OCI-LY3 (cell line): ENCODE data around the gene TMEM233.

Experiments
- H2AFZ ChIP-seq: fragments of 200-600, 300-600 bp; shearing (Covaris generic); 2 replicates; pipeline ENCODE4 v1.6.0; 2014; ENCODE audit warnings: antibody characterized with exemption, low read depth, low read length
- H3K27ac ChIP-seq: fragments of 200-600, 300-600 bp; sonication (generic); 2 replicates; pipeline ENCODE4 v1.5.1; 2014; ENCODE audit warnings: mild to moderate bottlenecking, low read length, moderate library complexity, mixed read lengths
- H3K27me3 ChIP-seq: fragments of 200-600, 300-600 bp; sonication (generic); 2 replicates; pipeline ENCODE4 v1.6.1; 2014; ENCODE audit warnings: low read depth, low read length, mixed read lengths
- H3K36me3 ChIP-seq: fragments of 200-600, 300-600 bp; sonication (generic); replicated peaks from 2 replicates; pipeline ENCODE3; 2014; ENCODE audit warnings: low read depth, low read length, mixed read lengths
- H3K4me1 ChIP-seq: fragments of 300-600, 200-600 bp; sonication (generic); 2 replicates; pipeline ENCODE4 v1.6.1; 2014; ENCODE audit warnings: low read length, mixed read lengths
- H3K4me2 ChIP-seq: fragments of 200-600, 300-600 bp; sonication (generic); 2 replicates; pipeline ENCODE4 v1.6.1; 2014; ENCODE audit warnings: low read length, mixed read lengths
- H3K4me3 ChIP-seq: fragments of 300-600, 200-600 bp; sonication (generic); 2 replicates; pipeline ENCODE4 v1.5.1; 2014; ENCODE audit warnings: antibody characterized with exemption, mild to moderate bottlenecking, low read length, moderate library complexity
- H3K79me2 ChIP-seq: fragments of 300-600, 200-600 bp; shearing (Covaris generic); 2 replicates; pipeline ENCODE4 v1.6.1; 2014; ENCODE audit warnings: mild to moderate bottlenecking, low read length, mixed read lengths
- H3K9ac ChIP-seq: fragments of 300-600, 200-600 bp; shearing (Covaris generic); 2 replicates; pipeline ENCODE4 v1.6.0; 2014; ENCODE audit warnings: mild to moderate bottlenecking, low read length, moderate library complexity
- H3K9me3 ChIP-seq: fragments of 200-600, 300-600 bp; shearing (Covaris generic); 2 replicates; pipeline ENCODE4 v1.6.1; 2014; ENCODE audit warnings: low read length, mixed read lengths; ENCODE audit not compliant: insufficient read depth
- H4K20me1 ChIP-seq: fragments of 200-600, 300-600 bp; sonication (generic); 2 replicates; pipeline ENCODE4 v1.6.1; 2016; ENCODE audit warnings: low read length, mixed read lengths; ENCODE audit not compliant: insufficient read depth
- EZH2phosphoT487 ChIP-seq: fragments of 200-600 bp; shearing (Covaris generic); IDR thresholded peaks from 2 replicates; pipeline ENCODE4 v1.6.1; 2018; ENCODE audit warnings: antibody characterized with exemption, mixed run types, low read depth
- TF ChIP-seq, protein P1 (sequence below): fragments of 200-600, 300-600 bp; sonication (generic); IDR thresholded peaks from 2 replicates; pipeline ENCODE4 v1.5.1; 2014; ENCODE audit warnings: antibody characterized with exemption, low read length, low read depth

Gene TMEM233

GRCh38 chr12:119668324-119668841 is 74.8 kb downstream of the TMEM233 start:
- H3K27ac ChIP-seq, result peak overlapping the region; percentile 75
- H3K9ac ChIP-seq, result peak overlapping the region; percentile 95
- H3K4me2 ChIP-seq, result peak overlapping the region; percentile 81
- H3K4me1 ChIP-seq, result peaks cover 20% of the 10 kb centered on the region
- H2AFZ ChIP-seq, result peak overlapping the region; percentile 66; the same call in 1 of the 2 replicates
- no peaks in the 10 kb centered on the region for H4K20me1 ChIP-seq
- peaks cover 39% of the 10 kb centered on the region for H3K79me2 ChIP-seq
- TF ChIP-seq EZH2phosphoT487, result no peak
- TF ChIP-seq, protein P1, sequence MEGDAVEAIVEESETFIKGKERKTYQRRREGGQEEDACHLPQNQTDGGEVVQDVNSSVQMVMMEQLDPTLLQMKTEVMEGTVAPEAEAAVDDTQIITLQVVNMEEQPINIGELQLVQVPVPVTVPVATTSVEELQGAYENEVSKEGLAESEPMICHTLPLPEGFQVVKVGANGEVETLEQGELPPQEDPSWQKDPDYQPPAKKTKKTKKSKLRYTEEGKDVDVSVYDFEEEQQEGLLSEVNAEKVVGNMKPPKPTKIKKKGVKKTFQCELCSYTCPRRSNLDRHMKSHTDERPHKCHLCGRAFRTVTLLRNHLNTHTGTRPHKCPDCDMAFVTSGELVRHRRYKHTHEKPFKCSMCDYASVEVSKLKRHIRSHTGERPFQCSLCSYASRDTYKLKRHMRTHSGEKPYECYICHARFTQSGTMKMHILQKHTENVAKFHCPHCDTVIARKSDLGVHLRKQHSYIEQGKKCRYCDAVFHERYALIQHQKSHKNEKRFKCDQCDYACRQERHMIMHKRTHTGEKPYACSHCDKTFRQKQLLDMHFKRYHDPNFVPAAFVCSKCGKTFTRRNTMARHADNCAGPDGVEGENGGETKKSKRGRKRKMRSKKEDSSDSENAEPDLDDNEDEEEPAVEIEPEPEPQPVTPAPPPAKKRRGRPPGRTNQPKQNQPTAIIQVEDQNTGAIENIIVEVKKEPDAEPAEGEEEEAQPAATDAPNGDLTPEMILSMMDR, result no peak
- peaks cover 26% of the 10 kb centered on the region for H3K36me3 ChIP-seq
- H3K27me3 ChIP-seq, result no peaks in the 10 kb centered on the region
- H3K9me3 ChIP-seq, result no peaks in the 10 kb centered on the region
- H3K4me3 ChIP-seq, result peak overlapping the region; percentile 94

- TF ChIP-seq EZH2phosphoT487, result no peak
- TF ChIP-seq, protein P1, result no peak
- Histone ChIP-seq H3K27ac (no peak overlapping the region), H3K4me2 (no peak overlapping the region), H3K36me3 (peaks cover 41% of the 10 kb centered on the region), H3K9me3 (no peaks in the 10 kb centered on the region), H4K20me1 (no peaks in the 10 kb centered on the region), H3K79me2 (peaks cover 39% of the 10 kb centered on the region), H3K4me1 (peaks cover 20% of the 10 kb centered on the region), H3K4me3 (no peak overlapping the region), H3K27me3 (no peaks in the 10 kb centered on the region), H2AFZ (no peak overlapping the region), H3K9ac (no peak overlapping the region)
Observed at GRCh38 chr12:119669744-119670472, 76.3 kb downstream of the TMEM233 start.

- Histone ChIP-seq H3K4me1 (peaks cover 17% of the 10 kb centered on the region), H3K4me3 (no peak overlapping the region), H4K20me1 (no peaks in the 10 kb centered on the region), H3K9me3 (no peaks in the 10 kb centered on the region), H3K79me2 (peaks cover 39% of the 10 kb centered on the region), H3K36me3 (peaks cover 48% of the 10 kb centered on the region), H3K27ac (no peak overlapping the region), H3K4me2 (no peak overlapping the region), H3K27me3 (no peaks in the 10 kb centered on the region), H3K9ac (no peak overlapping the region), H2AFZ (no peak overlapping the region)
- TF ChIP-seq, protein P1, result no peak
- no peak for TF ChIP-seq EZH2phosphoT487
Observed at GRCh38 chr12:119671070-119671469, 77.5 kb downstream of the TMEM233 start.

- H4K20me1 ChIP-seq, result no peaks in the 10 kb centered on the region
- H3K36me3 ChIP-seq, result peaks cover 59% of the 10 kb centered on the region
- no peak overlapping the region for H3K4me2 ChIP-seq
- no peaks in the 10 kb centered on the region for H3K27me3 ChIP-seq
- H3K4me1 ChIP-seq, result peaks cover 6% of the 10 kb centered on the region
- no peak overlapping the region for H3K9ac ChIP-seq
- H3K9me3 ChIP-seq, result no peaks in the 10 kb centered on the region
- H3K79me2 ChIP-seq, result peaks cover 39% of the 10 kb centered on the region
- no peak overlapping the region for H2AFZ ChIP-seq
- H3K4me3 ChIP-seq, result no peak overlapping the region
- H3K27ac ChIP-seq, result no peak overlapping the region
- no peak for TF ChIP-seq EZH2phosphoT487
- TF ChIP-seq, protein P1, result no peak
Observed at GRCh38 chr12:119672194-119672593, 78.6 kb downstream of the TMEM233 start.
